Endothelial cell of umbilical vein (primary cell): ENCODE measurements around the gene ETV1. TPM values are rescaled to one million over a fixed set of nuclear protein-coding genes. Genes with fewer than 3 reads are reported as not detected.

Experiments
- BruUV-seq: library from RNA; stranded (reverse); fragments of 400-500 nt; replicated peaks from 2 replicates; lab custom pipeline; 2021; lab: Mats Ljungman, UMichigan
- CTCF ChIA-PET: fragments of 300-600, 350-600 bp; sonication (Branson Sonifier 250); formaldehyde crosslinking; loops from one replicate; lab custom pipeline; 2021; ENCODE audit warnings: antibody characterized with exemption, inconsistent platforms; lab: Charles Lee
- POLR2A ChIA-PET: fragments of 300-600, 350-600 bp; sonication (Branson Sonifier 250); formaldehyde crosslinking; loops from one replicate; lab custom pipeline; 2021; ENCODE audit warnings: antibody characterized with exemption, inconsistent platforms; lab: Charles Lee
- DNase-seq: peaks from one replicate; pipeline ENCODE4 v3.0.0-alpha.2; 2011; ENCODE audit warnings: low read depth, low spot score
- FAIRE-seq: peaks from 2 replicates; lab custom pipeline; 2011; peaks lifted over from hg19 to GRCh38; lab: Jason Lieb, UNC
- H2AFZ ChIP-seq: 2 replicates; pipeline ENCODE4 v1.6.0; 2012; ENCODE audit warnings: low read depth, low read length, control low read depth, inconsistent platforms
- H3K27ac ChIP-seq: 2 replicates; pipeline ENCODE4 v1.5.1; 2011; ENCODE audit warnings: low read depth, mild to moderate bottlenecking, control low read depth, low read length, moderate library complexity; ENCODE audit not compliant: insufficient read depth
- H3K27me3 ChIP-seq, 2 experiments: 2 replicates each; pipeline versions ENCODE4 v1.6.0 to v1.6.1; 2011; ENCODE audit warnings: low read length in 2 of 2, mixed read lengths in 1 of 2; ENCODE audit not compliant: control insufficient read depth in 2 of 2, insufficient read depth in 2 of 2
- H3K36me3 ChIP-seq, 2 experiments: 2 replicates in 1 of 2; 3 replicates in 1 of 2; pipeline ENCODE4 v1.5.1; 2011; ENCODE audit warnings: low read length in 2 of 2, mild to moderate bottlenecking in 1 of 2, moderate library complexity in 1 of 2; ENCODE audit not compliant: control insufficient read depth in 2 of 2, insufficient read depth in 2 of 2; ENCODE audit errors: extremely low read depth in 1 of 2
- H3K4me1 ChIP-seq: 3 replicates; pipeline ENCODE4 v1.5.1; 2011; ENCODE audit warnings: mild to moderate bottlenecking, low read length; ENCODE audit not compliant: control insufficient read depth, insufficient read depth; ENCODE audit errors: extremely low read depth
- H3K4me2 ChIP-seq: 2 replicates; pipeline ENCODE4 v1.6.1; 2011; ENCODE audit warnings: low read length, control low read depth, mixed read lengths; ENCODE audit not compliant: insufficient read depth
- H3K4me3 ChIP-seq, 3 experiments: fragments of 200-600 bp in 1 of 3; sonication (generic), shearing (Covaris generic) in 1 of 3; replicated peaks in 1 of 3; 2 replicates each; pipeline ENCODE4 v1.5.1; 2011 to 2016; ENCODE audit warnings: control low read depth in 3 of 3, low read length in 3 of 3, mild to moderate bottlenecking in 2 of 3, inconsistent platforms in 1 of 3, low read depth in 1 of 3, moderate library complexity in 1 of 3; ENCODE audit not compliant: insufficient read depth in 1 of 3
- H3K79me2 ChIP-seq: 2 replicates; pipeline ENCODE4 v1.6.0; 2012; ENCODE audit warnings: low read length, inconsistent platforms; ENCODE audit not compliant: control insufficient read depth, insufficient read depth
- H3K9ac ChIP-seq: replicated peaks from 2 replicates; pipeline ENCODE3; 2011; ENCODE audit warnings: low read length, control low read depth; ENCODE audit not compliant: insufficient read depth; ENCODE audit errors: extremely low read depth
- H3K9me1 ChIP-seq: replicated peaks from 3 replicates; pipeline ENCODE4 v1.6.0; 2011; ENCODE audit warnings: mild to moderate bottlenecking, low read length; ENCODE audit not compliant: control insufficient read depth, insufficient read depth; ENCODE audit errors: extremely low read depth
- H3K9me3 ChIP-seq: replicated peaks from 2 replicates; pipeline ENCODE4 v1.5.1; 2012; ENCODE audit warnings: low read length, inconsistent platforms; ENCODE audit not compliant: control insufficient read depth, insufficient read depth
- H4K20me1 ChIP-seq: replicated peaks from 2 replicates; pipeline ENCODE3; 2011; ENCODE audit warnings: mild to moderate bottlenecking, low read length; ENCODE audit not compliant: control insufficient read depth, insufficient read depth; ENCODE audit errors: extremely low read depth
- EZH2 ChIP-seq: IDR thresholded peaks from 2 replicates; pipeline ENCODE4 v1.6.1; 2012; ENCODE audit warnings: borderline replicate concordance, low read depth, mild to moderate bottlenecking, moderate library complexity, low read length, inconsistent platforms; ENCODE audit not compliant: severe bottlenecking
- FOS ChIP-seq: IDR thresholded peaks from 2 replicates; pipeline ENCODE4 v1.6.1; 2011; ENCODE audit warnings: mild to moderate bottlenecking, low read length, moderate library complexity, borderline replicate concordance; ENCODE audit not compliant: insufficient read depth
- GATA2 ChIP-seq: IDR thresholded peaks from 2 replicates; pipeline ENCODE4 v1.7.0; 2011; ENCODE audit warnings: low read depth, mild to moderate bottlenecking, moderate library complexity, mixed read lengths, low read length; ENCODE audit not compliant: insufficient read length, insufficient read depth
- JUN ChIP-seq: IDR thresholded peaks from 2 replicates; pipeline ENCODE4 v1.6.1; 2011; ENCODE audit warnings: borderline replicate concordance, low read depth; ENCODE audit not compliant: insufficient read length, insufficient read depth
- MYC ChIP-seq: IDR thresholded peaks from one replicate; pipeline ENCODE4 v1.6.1; 2011; ENCODE audit warnings: mild to moderate bottlenecking, low read depth, low read length
- POLR2A ChIP-seq: IDR thresholded peaks from 2 replicates; pipeline ENCODE4 v1.6.1; 2012; ENCODE audit warnings: low read depth, mild to moderate bottlenecking, control low read depth, low read length
- POLR2AphosphoS5 ChIP-seq: IDR thresholded peaks from 2 replicates; pipeline ENCODE4 v1.6.1; 2012; ENCODE audit warnings: low read depth, mild to moderate bottlenecking, control low read depth, low read length, moderate library complexity; ENCODE audit not compliant: insufficient read depth
- dilution Hi-C: fragments of 300-500 bp; cut with MboI; formaldehyde crosslinking; loops from one replicate; pipeline ENCODE4 v1.15.0; 2019; ENCODE audit warnings: low sequenced_read_pairs; ENCODE audit not compliant: extremely low pct_ligation_motif_present
- intact Hi-C: fragments of 100-400 bp; cut with micrococcal nuclease; formaldehyde crosslinking; loops from one replicate; pipeline ENCODE4 v1.10.0; 2022
- polyA plus RNA-seq, 4 experiments: library from polyadenylated mRNA; depleted of rRNA in 3 of 4; stranded (reverse) in 3 of 4; unstranded in 1 of 4; fragments of >200 nt; gene quantifications; 2 replicates each; pipeline versions ENCODE4 v1.2.1 to v1.2.3, GENCODE V29; 2011 to 2012; ENCODE audit warnings: missing spikeins in 1 of 4
- total RNA-seq: library from RNA; stranded (reverse); gene quantifications from 2 replicates; pipeline ENCODE4 v1.2.3, GENCODE V29; 2021
- TF ChIP-seq, protein P1 (sequence below): IDR thresholded peaks from 2 replicates; pipeline ENCODE4 v1.6.1; 2011; ENCODE audit not compliant: insufficient read depth, insufficient read length
- TF ChIP-seq, protein P2 (sequence below), 2 donors: IDR thresholded peaks; 1 replicate in 1 of 2; 2 replicates in 1 of 2; pipeline ENCODE4 v1.5.1; 2011; ENCODE audit warnings: low read length in 2 of 2, mild to moderate bottlenecking in 2 of 2, moderate library complexity in 2 of 2, control low read depth in 1 of 2, inconsistent platforms in 1 of 2, low read depth in 1 of 2; ENCODE audit not compliant: insufficient read depth in 1 of 2; ENCODE audit errors: extremely low read depth in 1 of 2

Gene ETV1
- total and polyA plus RNA-seq, 2 donors (not counting 3 experiments of a cell fraction or from before 2014, with no cell fraction given) = 8.4 to 16.6 TPM

DNA sequence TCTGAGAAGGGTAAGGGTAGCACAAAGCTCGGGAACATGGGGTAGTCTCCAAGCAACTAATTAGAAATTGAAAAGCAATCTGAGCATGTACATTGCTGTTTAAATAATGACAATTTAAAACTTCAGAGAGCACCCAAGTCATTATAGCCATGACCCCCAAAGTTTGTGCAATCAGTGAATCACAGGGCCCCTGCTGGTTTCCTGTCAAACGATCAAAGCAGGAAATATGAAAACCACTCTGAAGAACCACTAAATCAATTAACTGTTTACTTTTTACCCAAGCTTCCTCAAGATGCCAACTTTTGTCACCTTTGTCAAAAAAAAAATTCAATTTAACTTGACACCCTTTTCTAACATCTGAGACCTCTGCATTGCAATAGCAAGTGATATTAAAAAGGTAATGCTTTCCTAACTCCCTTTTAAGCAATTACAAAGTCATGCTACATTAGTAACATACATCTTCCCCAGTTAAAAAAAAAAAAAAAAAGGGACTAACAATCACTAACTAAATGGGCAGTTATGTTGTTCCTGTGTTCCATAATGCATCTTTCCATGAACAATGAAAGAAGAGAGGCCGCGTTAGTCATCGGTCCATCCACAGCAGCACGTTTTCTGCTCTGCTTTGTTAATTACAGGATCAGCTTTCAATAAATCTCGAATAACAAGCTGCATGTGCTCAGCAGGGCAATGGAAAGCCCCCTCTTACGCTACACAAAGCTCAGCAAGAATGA, 80.6 kb downstream of the ETV1 start:
- BruUV-seq = no TSS peak
- intact Hi-C loops = no loop called here
- Histone ChIP-seq H3K27ac (no peak overlapping the region), H3K79me2 (no peaks in the 10 kb centered on the region), H3K4me3 (no peak overlapping the region), H3K9me3 (no peaks in the 10 kb centered on the region), H3K27me3 (no peaks in the 10 kb centered on the region), H3K4me1 (peaks cover 12% of the 10 kb centered on the region), H2AFZ (no peak overlapping the region), H3K9me1 (no peaks in the 10 kb centered on the region), H3K36me3 (peaks cover 0 to 3% of the 10 kb centered on the region in 2 experiments), H3K4me2 (no peak overlapping the region), H4K20me1 (no peaks in the 10 kb centered on the region), H3K9ac (no peak overlapping the region)
- ChIA-PET CTCF (no interaction called here), POLR2A (no interaction called here)
- no peak for DNase-seq
- dilution Hi-C loops = no loop called here
- TF ChIP-seq, protein P1, sequence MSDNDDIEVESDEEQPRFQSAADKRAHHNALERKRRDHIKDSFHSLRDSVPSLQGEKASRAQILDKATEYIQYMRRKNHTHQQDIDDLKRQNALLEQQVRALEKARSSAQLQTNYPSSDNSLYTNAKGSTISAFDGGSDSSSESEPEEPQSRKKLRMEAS = no peak
- TF ChIP-seq FOS (no peak), EZH2 (no peak), POLR2A (no peak), MYC (no peak), POLR2AphosphoS5 (no peak), JUN (no peak), GATA2 (no peak)
- TF ChIP-seq, protein P2, sequence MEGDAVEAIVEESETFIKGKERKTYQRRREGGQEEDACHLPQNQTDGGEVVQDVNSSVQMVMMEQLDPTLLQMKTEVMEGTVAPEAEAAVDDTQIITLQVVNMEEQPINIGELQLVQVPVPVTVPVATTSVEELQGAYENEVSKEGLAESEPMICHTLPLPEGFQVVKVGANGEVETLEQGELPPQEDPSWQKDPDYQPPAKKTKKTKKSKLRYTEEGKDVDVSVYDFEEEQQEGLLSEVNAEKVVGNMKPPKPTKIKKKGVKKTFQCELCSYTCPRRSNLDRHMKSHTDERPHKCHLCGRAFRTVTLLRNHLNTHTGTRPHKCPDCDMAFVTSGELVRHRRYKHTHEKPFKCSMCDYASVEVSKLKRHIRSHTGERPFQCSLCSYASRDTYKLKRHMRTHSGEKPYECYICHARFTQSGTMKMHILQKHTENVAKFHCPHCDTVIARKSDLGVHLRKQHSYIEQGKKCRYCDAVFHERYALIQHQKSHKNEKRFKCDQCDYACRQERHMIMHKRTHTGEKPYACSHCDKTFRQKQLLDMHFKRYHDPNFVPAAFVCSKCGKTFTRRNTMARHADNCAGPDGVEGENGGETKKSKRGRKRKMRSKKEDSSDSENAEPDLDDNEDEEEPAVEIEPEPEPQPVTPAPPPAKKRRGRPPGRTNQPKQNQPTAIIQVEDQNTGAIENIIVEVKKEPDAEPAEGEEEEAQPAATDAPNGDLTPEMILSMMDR (IDR thresholded peaks at IDR 0.05; ENCODE audit: extremely low read depth in 1 of 2, insufficient read depth in 1 of 2, low read depth in 1 of 2, low read length in 2 of 2) = no peak
- FAIRE-seq = no peak
